ENCODE data around the gene PRKAG3. TPM values are rescaled to one million over a fixed set of nuclear protein-coding genes. Genes with fewer than 3 reads are reported as not detected.
A peak's percentile ranks its signal among the peaks of the same experiment; 100 is the strongest.

Gene PRKAG3
- total and polyA plus RNA-seq, 2 donors (not counting 1 experiment from before 2014, with no cell fraction given): not detected

GRCh38 chr2:218878486-218878885, 46.9 kb upstream of the PRKAG3 start:
- Histone ChIP-seq H3K9ac (ENCODE audit: low read length) (no peak overlapping the region), H2AFZ (ENCODE audit: insufficient read depth, low read depth, low read length, poor library complexity, severe bottlenecking) (no peak overlapping the region), H3K4me2 (replicated peaks; ENCODE audit: low read depth, low read length, poor library complexity, severe bottlenecking) (peak overlapping the region; percentile 92), H3K27me3 (replicated peaks in 1 of 4; ENCODE audit: control extremely low read depth in 1 of 4, control insufficient read depth in 3 of 4, insufficient read depth in 4 of 4, low read length in 3 of 4) (peaks cover 0 to 27% (median 10%) of the 10 kb centered on the region in 4 experiments), H3K36me3 (replicated peaks in 1 of 2; ENCODE audit: control extremely low read depth in 1 of 2, control insufficient read depth in 1 of 2, extremely low read depth in 1 of 2, insufficient read depth in 2 of 2, low read length in 1 of 2) (no peaks in the 10 kb centered on the region), H3K4me1 (ENCODE audit: control insufficient read depth in 2 of 2, insufficient read depth in 2 of 2, low read length in 2 of 2) (peaks cover 52 to 70% of the 10 kb centered on the region in 2 donors), H3K27ac (ENCODE audit: low read length in 2 of 2) (no peak overlapping the region), H3K9me3 (ENCODE audit: control extremely low read depth in 1 of 3, control insufficient read depth in 2 of 3, insufficient read depth in 1 of 3, low read length in 2 of 3) (no peaks in the 10 kb centered on the region), H3K4me3 (ENCODE audit: control extremely low read depth in 1 of 5, extremely low read depth in 1 of 5, insufficient read depth in 1 of 5, low read depth in 2 of 5, low read length in 4 of 5) (no peak overlapping the region), H4K20me1 (ENCODE audit: control insufficient read depth, insufficient read depth, low read length, poor library complexity, severe bottlenecking) (no peaks in the 10 kb centered on the region), H3K79me2 (ENCODE audit: control insufficient read depth, insufficient read depth, low read length) (peaks cover 2% of the 10 kb centered on the region)
- ChIA-PET CTCF (interaction anchor here (0.6 to 23.0 kb wide), 6 partner anchors 16 to 363 kb away, joined by 4 to 1627 read pairs (median 30); no protein-coding TSS in a partner anchor), POLR2A (interaction anchor here (15.0 kb wide), 1 partner anchor 17 kb away, joined by 490 read pairs; no protein-coding TSS in a partner anchor)
- WGBS (ENCODE audit: insufficient coverage): 57% methylated on average over 2 of the region's 6 CpGs
- no peak for ATAC-seq (ENCODE audit: low read depth)
- no peak for TF ChIP-seq CTCF (IDR thresholded peaks at IDR 0.05)
- TF ChIP-seq EZH2 (IDR thresholded peaks at IDR 0.05; ENCODE audit: borderline replicate concordance, insufficient read depth, low read depth, low read length, poor library complexity, severe bottlenecking): no peak
- Mint-ChIP-seq H3K4me3 (no peak overlapping the region), H3K27me3 (peaks cover 8% of the 10 kb centered on the region), H3K4me1 (peaks cover 56% of the 10 kb centered on the region), H3K27ac (peak overlapping the region; percentile 67), H3K9me3 (ENCODE audit: insufficient read depth) (no peaks in the 10 kb centered on the region)
- DNase-seq: peak; percentile 16
- intact Hi-C loops (cut with micrococcal nuclease): loop anchor here (5.0 to 10.0 kb wide), 2 partner anchors 104 to 164 kb away; partner anchors contain the start of gene TTLL4

- H3K4me1 ChIP-seq (ENCODE audit: control insufficient read depth in 2 of 2, insufficient read depth in 2 of 2, low read length in 2 of 2): peaks cover 54 to 70% of the 10 kb centered on the region in 2 donors
Observed at GRCh38 chr2:218877891-218878290, 46.3 kb upstream of the PRKAG3 start.

More at GRCh38 chr2:218877891-218878290, 46.3 kb upstream of the PRKAG3 start:
- Mint-ChIP-seq H3K4me3 (no peak overlapping the region), H3K27ac (no peak overlapping the region), H3K27me3 (peaks cover 12% of the 10 kb centered on the region), H3K4me1 (peaks cover 59% of the 10 kb centered on the region), H3K9me3 (ENCODE audit: insufficient read depth) (no peaks in the 10 kb centered on the region)
- TF ChIP-seq CTCF (IDR thresholded peaks at IDR 0.05) (no peak), EZH2 (IDR thresholded peaks at IDR 0.05; ENCODE audit: borderline replicate concordance, insufficient read depth, low read depth, low read length, poor library complexity, severe bottlenecking) (no peak)
- DNase-seq (no peak), ATAC-seq (ENCODE audit: low read depth) (no peak)
- CTCF ChIA-PET: interaction anchor here (0.6 to 23.0 kb wide), 8 partner anchors 10 to 364 kb away, joined by 4 to 1627 read pairs (median 12); partner anchors contain the start of gene TTLL4
- Histone ChIP-seq H2AFZ (ENCODE audit: insufficient read depth, low read depth, low read length, poor library complexity, severe bottlenecking) (no peak overlapping the region), H3K9ac (ENCODE audit: low read length) (no peak overlapping the region), H3K9me3 (ENCODE audit: control extremely low read depth in 1 of 3, control insufficient read depth in 2 of 3, insufficient read depth in 1 of 3, low read length in 2 of 3) (no peaks in the 10 kb centered on the region), H3K4me3 (ENCODE audit: control extremely low read depth in 1 of 5, extremely low read depth in 1 of 5, insufficient read depth in 1 of 5, low read depth in 2 of 5, low read length in 4 of 5) (no peak overlapping the region), H3K27me3 (replicated peaks in 1 of 4; ENCODE audit: control extremely low read depth in 1 of 4, control insufficient read depth in 3 of 4, insufficient read depth in 4 of 4, low read length in 3 of 4) (peaks cover 0 to 28% (median 12%) of the 10 kb centered on the region in 4 experiments), H3K4me2 (replicated peaks; ENCODE audit: low read depth, low read length, poor library complexity, severe bottlenecking) (no peak overlapping the region), H3K27ac (ENCODE audit: low read length in 2 of 2) (no peak overlapping the region), H3K79me2 (ENCODE audit: control insufficient read depth, insufficient read depth, low read length) (peaks cover 2% of the 10 kb centered on the region), H3K36me3 (replicated peaks in 1 of 2; ENCODE audit: control extremely low read depth in 1 of 2, control insufficient read depth in 1 of 2, extremely low read depth in 1 of 2, insufficient read depth in 2 of 2, low read length in 1 of 2) (no peaks in the 10 kb centered on the region), H4K20me1 (ENCODE audit: control insufficient read depth, insufficient read depth, low read length, poor library complexity, severe bottlenecking) (no peaks in the 10 kb centered on the region)
- intact Hi-C loops (cut with micrococcal nuclease): loop anchor here (5.0 to 10.0 kb wide), 2 partner anchors 104 to 163 kb away; partner anchors contain the start of gene TTLL4
- 76% methylated on average over 2 of the region's 5 CpGs for WGBS (ENCODE audit: insufficient coverage)
- POLR2A ChIA-PET: interaction anchor here (15.0 kb wide), 1 partner anchor 18 kb away, joined by 490 read pairs; no protein-coding TSS in a partner anchor

Data from B cell (primary cell).